Left renal pelvis (tissue), 4 donors: ENCODE data around the gene IFT80. TPM values are rescaled to one million over a fixed set of nuclear protein-coding genes. Genes with fewer than 3 reads are reported as not detected.

Source experiments
- DNase-seq, 4 donors: peaks; one replicate each; pipeline ENCODE4 v3.0.0-alpha.2; 2013; ENCODE audit warnings: low read depth in 4 of 4, low spot score in 3 of 4
- polyA plus RNA-seq, 4 donors: library from polyadenylated mRNA; unstranded; fragments of 120-200 nt; gene quantifications; one replicate each; pipeline ENCODE4 v1.2.1, GENCODE V29; 2013; ENCODE audit not compliant: insufficient read length in 4 of 4

Gene IFT80
- polyA plus RNA-seq, 4 donors, result 49.2 to 71.0 (median 66.4) TPM

DNA sequence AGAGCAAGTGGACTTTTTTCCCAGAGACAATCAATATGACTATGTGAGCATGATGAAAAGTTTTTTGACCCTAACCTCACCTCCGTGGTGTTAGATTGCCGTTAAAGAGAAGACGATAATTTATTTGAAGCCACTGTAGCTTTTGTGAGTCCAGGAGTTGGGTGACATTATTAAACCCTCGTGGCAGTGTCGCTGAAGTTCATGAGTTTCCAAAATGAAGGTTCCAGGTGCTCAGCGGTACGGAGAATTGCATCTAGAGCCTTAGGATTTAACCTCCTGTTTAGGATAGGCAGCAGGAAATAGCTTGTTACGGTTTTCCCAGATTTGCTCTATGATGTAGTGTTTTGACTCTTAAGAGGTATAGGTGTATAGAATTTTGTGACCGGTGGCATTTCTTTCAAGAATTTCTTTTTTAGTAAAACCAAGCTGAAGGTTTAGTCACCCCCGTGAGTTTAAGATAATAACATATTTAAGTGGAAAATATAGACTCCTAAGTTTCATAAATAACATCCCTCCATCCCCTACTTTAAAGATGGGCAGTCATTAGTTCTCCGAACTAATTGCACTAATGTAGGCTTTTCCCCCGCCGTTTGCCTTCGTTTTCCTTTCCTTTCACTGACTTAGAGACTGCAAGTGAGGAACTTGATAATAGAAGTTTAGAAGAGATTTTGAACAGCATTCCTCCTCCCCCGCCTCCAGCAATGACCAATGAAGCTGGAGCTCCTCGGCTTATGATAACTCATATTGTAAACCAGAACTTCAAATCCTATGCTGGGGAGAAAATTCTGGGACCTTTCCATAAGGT lies 2.5 kb upstream of the IFT80 start:
- no peak for DNase-seq

DNA sequence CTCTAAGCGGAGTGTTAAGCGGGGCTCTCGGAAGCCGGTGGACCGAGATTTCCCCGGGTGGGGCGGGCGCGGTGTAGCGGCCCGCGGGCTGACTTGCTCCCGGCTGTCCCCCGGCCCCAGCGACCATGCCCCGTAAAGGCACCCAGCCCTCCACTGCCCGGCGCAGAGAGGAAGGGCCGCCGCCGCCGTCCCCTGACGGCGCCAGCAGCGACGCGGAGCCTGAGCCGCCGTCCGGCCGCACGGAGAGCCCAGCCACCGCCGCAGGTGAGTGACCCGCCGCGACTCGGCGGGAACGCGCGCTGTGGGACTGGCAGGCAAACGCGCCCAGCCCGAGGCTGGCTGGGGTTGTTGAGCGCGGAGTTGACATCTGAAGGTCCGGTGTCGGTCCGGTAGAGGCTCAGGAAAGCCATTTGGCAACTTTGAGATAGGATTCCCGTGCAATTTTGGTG lies 1.7 kb upstream of the IFT80 start:
- no peak for DNase-seq

DNA sequence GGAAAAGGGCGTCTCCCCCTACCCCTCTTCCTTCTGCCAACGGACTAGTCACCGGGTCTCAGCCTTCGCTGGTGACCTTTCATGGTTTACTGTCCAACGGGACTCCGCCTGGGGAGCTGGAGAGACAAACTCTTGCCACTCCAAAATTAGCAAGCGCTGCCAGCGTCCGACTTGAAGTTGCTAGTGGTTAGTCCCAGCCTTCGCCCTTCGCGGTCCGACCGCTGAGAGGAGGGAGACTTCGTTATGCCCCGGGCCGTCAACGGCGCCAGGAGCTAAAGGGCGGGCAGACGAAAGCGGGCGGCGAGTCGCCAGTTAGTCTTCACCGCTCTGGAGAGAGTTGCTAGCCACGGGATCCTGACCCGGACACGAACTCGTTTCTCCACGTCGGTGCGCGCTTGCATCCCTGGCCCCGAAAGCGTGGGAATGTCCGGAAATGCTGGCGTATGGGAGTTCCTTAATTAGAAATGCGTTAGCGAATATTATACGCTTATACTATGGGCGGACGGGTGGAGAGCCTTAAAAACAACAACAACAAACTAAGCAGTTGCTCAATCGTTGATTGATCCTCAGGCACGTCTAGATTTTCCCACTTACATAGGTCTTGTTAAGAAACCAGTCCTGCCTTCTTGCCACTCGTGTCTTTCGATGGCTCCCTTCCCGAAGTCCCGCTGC lies 1.1 kb upstream of the IFT80 start:
- DNase-seq, result no peak

DNA sequence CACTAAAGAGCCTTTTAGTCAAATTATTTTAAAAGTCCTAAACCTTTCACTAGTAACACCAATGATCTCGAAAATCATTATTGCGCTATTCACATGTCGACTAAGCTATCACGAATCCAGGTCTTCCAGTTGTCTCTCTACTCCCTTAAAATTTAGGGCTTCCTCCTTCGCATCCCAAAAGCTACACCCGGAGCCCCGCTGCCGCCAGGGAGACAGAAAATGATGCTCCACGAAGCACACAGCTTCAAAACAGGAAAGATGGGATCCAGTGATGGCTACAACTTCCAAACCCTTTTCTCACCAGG lies 253 bp downstream of the IFT80 start:
- DNase-seq, result no peak

DNA sequence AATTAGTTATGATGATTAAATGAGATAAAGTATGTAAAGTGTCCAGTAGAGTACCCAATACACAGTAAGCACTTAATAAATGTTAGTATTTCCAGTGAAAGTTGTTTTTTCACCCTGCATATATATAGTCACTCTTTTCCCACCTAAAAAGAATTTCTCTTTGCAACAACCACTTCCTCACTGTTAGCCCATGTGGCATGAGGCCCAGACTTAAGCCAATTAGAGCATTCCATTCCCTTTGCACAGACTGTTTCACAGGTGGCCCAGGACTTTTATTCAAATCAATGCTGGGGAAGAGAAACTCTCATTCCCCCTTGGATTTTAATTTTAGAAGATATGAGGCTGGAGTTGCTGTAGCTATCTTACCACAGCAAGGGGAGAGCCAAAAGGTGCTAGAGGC lies 3.7 kb downstream of the IFT80 start:
- no peak for DNase-seq

DNA sequence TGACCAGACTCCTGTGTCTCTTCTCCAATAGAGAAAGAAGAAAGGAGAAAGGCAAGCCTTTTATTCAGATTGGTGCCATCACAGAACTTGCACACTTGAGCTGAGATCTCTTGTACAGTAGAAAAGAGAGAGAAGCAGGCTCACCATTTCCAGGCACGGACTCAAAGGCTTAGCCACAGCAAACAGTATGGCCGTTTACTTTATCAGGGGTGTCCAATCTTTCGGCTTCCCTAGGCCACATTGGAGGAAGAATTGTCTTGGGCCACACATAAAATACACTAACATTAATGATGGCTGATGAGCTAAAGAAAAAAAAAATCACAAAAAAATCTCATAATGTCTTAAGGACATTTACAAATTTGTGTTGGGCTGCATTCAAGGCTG lies 5.0 kb downstream of the IFT80 start:
- no peak for DNase-seq

DNA sequence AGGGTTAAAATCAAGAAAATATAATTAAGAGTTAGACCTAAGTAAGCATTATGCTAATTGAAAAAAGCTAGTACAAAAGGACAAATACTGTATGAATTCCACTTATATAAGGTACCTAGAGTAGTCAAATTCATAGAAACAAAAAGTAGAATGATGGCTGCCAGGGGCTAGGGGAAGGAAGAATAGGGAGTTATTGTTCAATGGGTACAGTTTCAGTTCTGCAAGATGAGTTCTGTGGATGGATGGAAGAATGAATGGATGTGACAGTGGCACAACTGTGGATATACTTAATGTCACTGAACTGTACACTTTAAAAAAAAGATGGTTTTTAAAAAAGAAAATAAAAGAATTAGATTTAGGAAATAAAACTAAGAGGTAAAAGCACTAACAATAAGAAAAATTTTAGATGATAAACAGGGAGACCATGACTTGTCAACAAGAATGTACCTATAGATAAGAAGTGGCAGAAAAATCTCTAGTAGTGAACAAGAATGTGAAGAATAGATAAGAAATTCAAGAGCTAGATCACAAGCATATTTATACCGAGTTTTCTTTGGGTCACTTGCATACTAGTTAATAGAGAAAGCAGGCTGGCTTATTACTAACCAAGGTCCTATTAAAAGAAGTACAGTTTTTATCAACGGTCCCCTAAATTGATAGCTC lies 5.5 kb downstream of the IFT80 start:
- no peak for DNase-seq

DNA sequence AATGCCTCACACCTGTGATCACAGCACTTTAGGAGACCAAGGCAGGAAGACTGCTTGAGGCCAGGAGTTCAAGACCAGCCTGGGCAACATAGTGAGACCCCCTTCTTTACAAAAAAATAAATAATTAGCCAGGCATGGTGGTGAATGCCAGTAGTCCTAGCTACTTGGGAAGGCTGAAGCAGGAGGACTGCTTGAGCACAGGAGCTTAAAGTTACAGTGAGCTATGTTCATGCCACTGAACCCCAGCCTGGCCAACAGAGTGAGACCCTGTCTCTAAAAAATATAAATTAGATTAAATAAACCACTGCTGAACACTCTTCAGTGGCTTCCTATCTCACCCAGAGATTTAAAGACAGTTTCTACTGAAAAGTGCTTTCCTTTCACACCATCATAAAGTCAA lies 6.2 kb downstream of the IFT80 start:
- DNase-seq, result no peak

DNA sequence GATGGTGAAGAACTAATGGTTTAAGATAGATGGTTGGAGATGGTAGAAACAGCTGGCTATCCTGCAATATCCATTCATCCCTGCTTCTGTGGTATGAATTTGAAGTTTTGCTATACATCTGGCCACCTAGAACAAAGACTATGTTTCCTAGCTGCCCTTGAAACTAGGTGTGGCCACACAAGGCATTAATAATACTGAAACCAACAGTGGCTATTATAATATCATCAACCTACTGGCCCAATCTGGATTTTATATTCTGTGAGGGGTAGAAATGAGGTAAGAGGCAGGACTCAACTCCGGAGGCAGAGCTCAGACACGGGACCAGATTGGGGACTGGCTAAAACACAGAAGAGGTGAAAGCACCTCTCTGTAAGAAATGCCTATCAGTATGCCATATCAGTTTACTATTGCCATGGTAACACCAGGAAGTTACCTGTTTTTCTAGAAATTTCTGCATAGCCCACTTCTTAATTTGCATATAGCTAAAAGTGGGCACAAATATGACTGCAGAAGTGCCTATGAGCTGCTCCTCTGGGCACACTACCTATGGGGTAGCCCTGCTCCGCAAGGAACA lies 8.4 kb downstream of the IFT80 start:
- DNase-seq, result no peak

DNA sequence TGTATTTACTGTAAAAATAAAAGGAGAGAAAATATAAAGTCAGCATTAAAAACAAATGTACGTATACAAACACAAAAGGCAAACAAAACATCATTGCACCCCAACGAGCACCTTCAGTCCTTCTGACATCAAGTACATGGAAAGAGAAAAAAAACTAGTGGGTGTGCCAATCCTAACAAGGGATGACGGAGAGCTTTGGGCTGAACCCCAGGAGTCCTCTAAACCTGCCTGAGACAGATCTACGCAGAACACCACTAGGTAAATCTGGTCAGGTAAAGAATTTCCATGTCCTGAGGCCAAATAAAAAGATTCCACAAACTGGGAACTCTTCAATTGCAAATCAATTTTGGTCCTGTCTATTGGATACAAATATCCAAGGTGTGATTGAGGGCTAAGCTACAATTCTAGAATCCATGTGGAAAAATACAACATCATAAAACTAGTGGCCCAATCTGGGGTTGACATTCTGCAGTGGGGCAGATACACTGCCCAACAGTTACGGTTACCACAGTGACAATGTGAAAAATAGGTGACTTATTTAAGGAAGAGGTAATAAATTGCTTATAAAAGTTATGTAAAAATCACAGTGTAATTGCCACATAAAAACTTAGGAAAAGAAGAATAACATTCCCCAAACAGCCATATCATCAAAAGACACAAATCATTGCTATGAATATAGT lies 14.2 kb downstream of the IFT80 start:
- no peak for DNase-seq

DNA sequence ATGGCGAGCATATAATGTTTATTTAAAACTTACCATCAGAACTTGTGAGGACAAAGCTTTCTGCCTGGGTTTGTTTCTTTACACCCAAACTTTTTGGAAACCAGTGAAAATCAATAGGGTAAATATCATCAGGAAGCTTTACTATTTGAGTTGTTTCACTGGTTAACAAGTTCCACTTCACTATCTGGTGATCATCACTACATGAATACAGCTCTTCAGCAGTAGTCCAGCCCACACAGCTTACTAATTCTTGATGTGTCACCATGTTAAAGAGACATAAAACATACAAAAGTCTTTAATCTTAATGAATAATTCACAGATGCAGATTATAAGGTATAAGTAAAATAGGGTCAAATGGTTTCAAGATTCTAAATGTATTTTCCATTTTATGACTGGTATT lies 17.6 kb downstream of the IFT80 start:
- no peak for DNase-seq

DNA sequence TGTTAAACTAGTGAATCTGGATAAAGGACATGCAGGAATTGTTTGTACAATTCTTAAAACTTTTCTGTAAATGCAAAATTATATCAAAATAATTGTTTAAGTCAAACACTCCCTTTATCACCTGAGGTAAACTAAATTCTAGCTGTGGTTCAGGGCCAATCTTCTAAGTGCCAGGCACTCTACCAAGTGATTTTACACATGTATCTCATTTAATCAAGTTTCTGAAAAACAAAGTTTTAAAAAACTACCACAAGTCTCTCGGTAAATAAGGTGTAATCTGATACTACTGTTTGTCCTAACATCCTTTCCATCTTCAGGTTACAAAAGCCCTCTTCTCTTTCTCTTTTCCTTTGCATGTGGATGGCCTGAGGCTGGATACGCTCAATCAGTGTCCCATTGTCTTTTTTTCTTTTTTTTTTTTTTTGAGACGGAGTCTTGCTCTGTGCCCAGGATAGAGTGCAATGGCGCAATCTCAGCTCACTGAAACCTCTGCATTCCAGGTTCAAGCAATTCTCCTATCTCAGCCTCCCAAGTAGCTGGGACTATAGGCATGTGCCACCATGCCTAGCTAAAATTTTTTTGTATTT lies 19.3 kb downstream of the IFT80 start:
- no peak for DNase-seq

DNA sequence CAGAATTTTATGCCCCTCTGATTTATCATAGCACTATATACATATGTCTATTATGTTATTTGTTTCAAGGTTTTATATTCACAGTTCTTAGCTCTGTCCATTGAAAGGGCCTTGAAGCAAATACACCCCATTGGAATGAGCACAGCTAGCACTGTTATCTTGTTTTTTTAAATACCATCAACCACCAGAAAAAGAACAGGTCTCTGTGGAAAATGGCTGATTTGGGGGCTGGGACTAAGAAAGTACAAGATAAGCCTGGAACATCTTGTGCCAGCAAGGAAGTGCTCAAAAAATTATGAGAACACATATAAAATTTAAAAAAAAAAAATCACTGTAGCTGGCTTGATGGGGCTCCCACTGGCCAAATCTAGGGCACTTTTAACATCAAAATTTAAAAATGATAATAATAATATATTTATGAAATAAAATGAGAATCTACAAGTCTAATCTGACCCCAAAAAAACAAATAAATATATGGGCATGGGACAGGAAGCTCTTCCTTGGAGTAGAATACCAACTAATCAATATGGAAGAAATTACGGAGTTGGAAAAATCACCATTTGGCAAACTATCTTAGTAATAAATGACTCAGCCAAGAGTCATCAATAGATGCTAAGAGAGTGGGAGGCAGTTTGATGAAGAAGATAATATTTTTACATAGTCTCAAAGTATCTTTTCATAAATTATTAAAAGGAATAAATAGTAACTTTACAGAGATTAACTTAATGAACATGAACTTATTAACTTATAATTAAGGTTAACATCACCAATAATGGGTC lies 20.5 kb downstream of the IFT80 start:
- DNase-seq, result no peak

DNA sequence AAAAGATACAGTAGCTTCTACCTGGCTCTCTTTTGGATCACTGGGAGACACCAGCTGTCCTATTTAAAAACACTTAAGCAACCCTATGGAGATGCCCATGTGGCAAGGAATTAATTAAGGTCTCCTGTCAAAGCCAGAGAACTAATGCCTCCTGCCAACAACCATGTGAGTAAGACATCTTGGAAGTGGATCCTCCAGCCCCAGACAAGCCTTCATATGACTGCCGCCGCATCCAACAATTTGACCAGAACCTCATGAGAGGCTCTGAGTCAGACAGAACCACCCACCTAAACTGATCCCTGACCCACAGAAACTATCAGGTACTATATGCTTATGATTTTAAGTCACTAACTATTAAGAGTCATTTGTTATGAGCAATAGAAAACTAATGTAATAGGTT lies 22.3 kb downstream of the IFT80 start:
- no peak for DNase-seq

DNA sequence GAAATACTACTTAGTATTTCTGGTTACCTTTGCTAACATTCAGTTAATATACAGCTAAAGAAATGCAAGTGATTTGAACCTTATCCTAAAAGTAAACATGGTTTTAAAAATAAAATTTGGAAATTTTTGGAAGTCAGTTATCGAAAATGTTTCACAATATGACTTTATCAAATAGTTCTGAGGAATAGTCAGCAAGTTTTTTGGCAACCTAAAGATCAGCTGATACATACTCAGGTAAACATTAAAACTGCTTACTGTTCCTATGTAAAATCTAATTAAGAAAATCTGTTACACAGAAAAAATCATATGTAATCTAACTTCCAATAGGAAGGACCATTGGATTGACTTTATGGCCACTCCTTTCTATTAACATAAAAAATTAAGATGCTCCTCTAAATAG lies 24.1 kb downstream of the IFT80 start:
- DNase-seq, result no peak

DNA sequence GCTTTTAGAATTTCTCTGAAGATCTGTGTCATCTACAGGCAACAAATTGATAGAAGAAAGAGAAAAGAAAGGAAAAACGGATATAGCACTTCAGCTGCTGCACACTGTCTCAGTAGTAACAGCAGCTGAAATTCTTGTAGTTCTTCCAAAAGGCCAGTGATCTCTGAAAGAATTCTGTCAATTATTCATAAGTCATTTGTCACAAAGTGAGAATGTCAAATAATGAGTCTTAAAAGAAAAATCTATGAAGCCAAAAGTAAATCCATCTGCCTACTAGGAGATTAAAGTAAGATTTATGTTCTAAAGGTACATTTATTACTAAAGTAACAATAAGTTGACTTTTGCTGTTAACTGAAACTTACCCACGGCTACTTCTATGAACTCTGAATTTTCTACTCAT lies 24.6 kb downstream of the IFT80 start:
- DNase-seq, result no peak

DNA sequence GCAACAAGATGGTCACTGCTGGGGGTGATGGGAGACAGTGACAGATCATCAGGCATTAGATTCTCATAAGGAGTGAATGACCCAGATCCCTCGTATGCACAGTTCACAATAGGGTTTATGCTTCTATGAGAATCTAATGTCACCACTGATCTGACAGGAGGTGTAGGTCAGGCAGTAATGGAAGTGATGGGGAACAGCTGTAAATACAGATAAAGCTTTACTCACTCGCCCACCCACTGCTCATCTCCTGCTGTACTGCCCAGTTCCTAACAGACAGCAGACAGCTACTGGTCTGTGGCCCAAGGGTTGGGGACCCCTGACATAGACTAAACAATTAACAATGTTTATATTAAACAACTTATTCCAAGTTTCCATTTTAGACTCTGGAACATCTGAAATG lies 25.4 kb downstream of the IFT80 start:
- DNase-seq, result no peak

DNA sequence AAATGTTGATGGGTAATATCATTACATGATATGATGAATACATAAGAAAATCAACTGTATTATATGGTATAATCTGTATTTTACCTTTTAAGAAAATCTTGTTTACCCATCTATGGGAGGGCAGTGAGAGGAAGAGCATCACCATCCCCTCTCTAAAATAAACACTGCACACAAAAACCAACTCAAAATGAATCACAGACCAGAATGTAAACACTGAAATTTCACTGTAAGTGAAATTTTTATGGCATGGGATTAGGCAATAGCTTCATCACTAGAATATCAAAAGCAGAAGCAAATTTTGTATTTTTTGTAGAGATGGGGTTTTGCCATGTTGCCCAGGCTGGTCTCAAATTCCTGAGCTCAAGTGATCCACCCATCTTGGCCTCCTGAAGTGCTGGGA lies 26.2 kb downstream of the IFT80 start:
- DNase-seq, result no peak

DNA sequence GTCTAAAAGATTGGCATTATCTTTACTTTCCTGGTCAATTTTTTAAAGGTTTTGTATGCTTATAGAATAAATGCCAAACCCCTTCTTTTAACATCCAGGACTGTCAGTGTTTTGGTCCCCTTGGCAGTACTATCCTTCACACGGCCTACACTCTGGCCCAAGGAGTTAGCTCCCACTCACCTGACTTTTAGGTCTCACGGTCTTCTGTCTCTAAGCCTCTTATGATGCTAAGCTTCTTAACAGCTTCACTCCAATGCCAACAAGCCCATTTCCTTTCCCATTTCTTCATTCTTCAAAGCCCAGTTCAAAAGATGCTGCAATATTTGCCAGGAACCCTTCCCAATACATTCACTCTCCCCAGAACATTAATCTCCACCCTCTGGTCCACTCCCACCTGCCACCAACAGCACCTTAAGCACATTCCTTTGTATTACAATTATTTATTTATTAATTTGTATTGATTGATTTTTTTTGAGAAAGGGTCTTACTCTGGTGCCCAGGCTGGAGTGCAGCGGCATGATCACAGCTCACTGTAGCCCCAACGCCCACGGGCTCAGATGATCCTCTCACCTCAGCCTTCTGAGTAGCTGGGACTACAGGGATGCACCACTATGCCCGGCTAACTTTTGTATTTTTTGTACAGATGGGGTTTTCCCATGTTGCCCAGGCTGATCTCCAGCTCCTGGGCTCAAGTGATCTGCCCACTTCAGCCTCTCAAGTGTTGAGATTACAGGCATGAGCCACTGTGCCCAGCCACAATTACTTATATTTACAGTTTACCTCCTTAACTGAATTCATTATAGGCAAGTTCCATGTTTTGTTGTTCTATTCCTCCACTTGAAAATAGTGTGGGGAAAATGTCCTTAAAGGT lies 27.8 kb downstream of the IFT80 start:
- DNase-seq, result no peak
